Endothelial cell of umbilical vein (primary cell): ENCODE results near the gene NADSYN1. TPM values are rescaled to one million over a fixed set of nuclear protein-coding genes. Genes with fewer than 3 reads are reported as not detected.

Source experiments
- BruUV-seq: library from RNA; stranded (reverse); fragments of 400-500 nt; replicated peaks from 2 replicates; lab custom pipeline; 2021; lab: Mats Ljungman, UMichigan
- CTCF ChIA-PET: fragments of 300-600, 350-600 bp; sonication (Branson Sonifier 250); formaldehyde crosslinking; loops from one replicate; lab custom pipeline; 2021; ENCODE audit warnings: antibody characterized with exemption, inconsistent platforms; lab: Charles Lee
- POLR2A ChIA-PET: fragments of 300-600, 350-600 bp; sonication (Branson Sonifier 250); formaldehyde crosslinking; loops from one replicate; lab custom pipeline; 2021; ENCODE audit warnings: antibody characterized with exemption, inconsistent platforms; lab: Charles Lee
- DNase-seq: peaks from one replicate; pipeline ENCODE4 v3.0.0-alpha.2; 2011; ENCODE audit warnings: low read depth, low spot score
- FAIRE-seq: peaks from 2 replicates; lab custom pipeline; 2011; peaks lifted over from hg19 to GRCh38; lab: Jason Lieb, UNC
- H2AFZ ChIP-seq: 2 replicates; pipeline ENCODE4 v1.6.0; 2012; ENCODE audit warnings: low read depth, low read length, control low read depth, inconsistent platforms
- H3K27ac ChIP-seq: 2 replicates; pipeline ENCODE4 v1.5.1; 2011; ENCODE audit warnings: low read depth, mild to moderate bottlenecking, control low read depth, low read length, moderate library complexity; ENCODE audit not compliant: insufficient read depth
- H3K27me3 ChIP-seq, 2 experiments: 2 replicates each; pipeline versions ENCODE4 v1.6.0 to v1.6.1; 2011; ENCODE audit warnings: low read length in 2 of 2, mixed read lengths in 1 of 2; ENCODE audit not compliant: control insufficient read depth in 2 of 2, insufficient read depth in 2 of 2
- H3K36me3 ChIP-seq, 2 experiments: 2 replicates in 1 of 2; 3 replicates in 1 of 2; pipeline ENCODE4 v1.5.1; 2011; ENCODE audit warnings: low read length in 2 of 2, mild to moderate bottlenecking in 1 of 2, moderate library complexity in 1 of 2; ENCODE audit not compliant: control insufficient read depth in 2 of 2, insufficient read depth in 2 of 2; ENCODE audit errors: extremely low read depth in 1 of 2
- H3K4me1 ChIP-seq: 3 replicates; pipeline ENCODE4 v1.5.1; 2011; ENCODE audit warnings: mild to moderate bottlenecking, low read length; ENCODE audit not compliant: control insufficient read depth, insufficient read depth; ENCODE audit errors: extremely low read depth
- H3K4me2 ChIP-seq: 2 replicates; pipeline ENCODE4 v1.6.1; 2011; ENCODE audit warnings: low read length, control low read depth, mixed read lengths; ENCODE audit not compliant: insufficient read depth
- H3K4me3 ChIP-seq, 3 experiments: fragments of 200-600 bp in 1 of 3; sonication (generic), shearing (Covaris generic) in 1 of 3; replicated peaks in 1 of 3; 2 replicates each; pipeline ENCODE4 v1.5.1; 2011 to 2016; ENCODE audit warnings: control low read depth in 3 of 3, low read length in 3 of 3, mild to moderate bottlenecking in 2 of 3, inconsistent platforms in 1 of 3, low read depth in 1 of 3, moderate library complexity in 1 of 3; ENCODE audit not compliant: insufficient read depth in 1 of 3
- H3K79me2 ChIP-seq: 2 replicates; pipeline ENCODE4 v1.6.0; 2012; ENCODE audit warnings: low read length, inconsistent platforms; ENCODE audit not compliant: control insufficient read depth, insufficient read depth
- H3K9ac ChIP-seq: replicated peaks from 2 replicates; pipeline ENCODE3; 2011; ENCODE audit warnings: low read length, control low read depth; ENCODE audit not compliant: insufficient read depth; ENCODE audit errors: extremely low read depth
- H3K9me1 ChIP-seq: replicated peaks from 3 replicates; pipeline ENCODE4 v1.6.0; 2011; ENCODE audit warnings: mild to moderate bottlenecking, low read length; ENCODE audit not compliant: control insufficient read depth, insufficient read depth; ENCODE audit errors: extremely low read depth
- H3K9me3 ChIP-seq: replicated peaks from 2 replicates; pipeline ENCODE4 v1.5.1; 2012; ENCODE audit warnings: low read length, inconsistent platforms; ENCODE audit not compliant: control insufficient read depth, insufficient read depth
- H4K20me1 ChIP-seq: replicated peaks from 2 replicates; pipeline ENCODE3; 2011; ENCODE audit warnings: mild to moderate bottlenecking, low read length; ENCODE audit not compliant: control insufficient read depth, insufficient read depth; ENCODE audit errors: extremely low read depth
- CTCF ChIP-seq, 2 donors: IDR thresholded peaks; 1 replicate in 1 of 2; 2 replicates in 1 of 2; pipeline ENCODE4 v1.5.1; 2011; ENCODE audit warnings: low read length in 2 of 2, mild to moderate bottlenecking in 2 of 2, moderate library complexity in 2 of 2, control low read depth in 1 of 2, inconsistent platforms in 1 of 2, low read depth in 1 of 2; ENCODE audit not compliant: insufficient read depth in 1 of 2; ENCODE audit errors: extremely low read depth in 1 of 2
- EZH2 ChIP-seq: IDR thresholded peaks from 2 replicates; pipeline ENCODE4 v1.6.1; 2012; ENCODE audit warnings: borderline replicate concordance, low read depth, mild to moderate bottlenecking, moderate library complexity, low read length, inconsistent platforms; ENCODE audit not compliant: severe bottlenecking
- FOS ChIP-seq: IDR thresholded peaks from 2 replicates; pipeline ENCODE4 v1.6.1; 2011; ENCODE audit warnings: mild to moderate bottlenecking, low read length, moderate library complexity, borderline replicate concordance; ENCODE audit not compliant: insufficient read depth
- GATA2 ChIP-seq: IDR thresholded peaks from 2 replicates; pipeline ENCODE4 v1.7.0; 2011; ENCODE audit warnings: low read depth, mild to moderate bottlenecking, moderate library complexity, mixed read lengths, low read length; ENCODE audit not compliant: insufficient read length, insufficient read depth
- JUN ChIP-seq: IDR thresholded peaks from 2 replicates; pipeline ENCODE4 v1.6.1; 2011; ENCODE audit warnings: borderline replicate concordance, low read depth; ENCODE audit not compliant: insufficient read length, insufficient read depth
- MAX ChIP-seq: IDR thresholded peaks from 2 replicates; pipeline ENCODE4 v1.6.1; 2011; ENCODE audit not compliant: insufficient read depth, insufficient read length
- MYC ChIP-seq: IDR thresholded peaks from one replicate; pipeline ENCODE4 v1.6.1; 2011; ENCODE audit warnings: mild to moderate bottlenecking, low read depth, low read length
- POLR2A ChIP-seq: IDR thresholded peaks from 2 replicates; pipeline ENCODE4 v1.6.1; 2012; ENCODE audit warnings: low read depth, mild to moderate bottlenecking, control low read depth, low read length
- POLR2AphosphoS5 ChIP-seq: IDR thresholded peaks from 2 replicates; pipeline ENCODE4 v1.6.1; 2012; ENCODE audit warnings: low read depth, mild to moderate bottlenecking, control low read depth, low read length, moderate library complexity; ENCODE audit not compliant: insufficient read depth
- dilution Hi-C: fragments of 300-500 bp; cut with MboI; formaldehyde crosslinking; loops from one replicate; pipeline ENCODE4 v1.15.0; 2019; ENCODE audit warnings: low sequenced_read_pairs; ENCODE audit not compliant: extremely low pct_ligation_motif_present
- intact Hi-C: fragments of 100-400 bp; cut with micrococcal nuclease; formaldehyde crosslinking; loops from one replicate; pipeline ENCODE4 v1.10.0; 2022
- polyA plus RNA-seq, 4 experiments: library from polyadenylated mRNA; depleted of rRNA in 3 of 4; stranded (reverse) in 3 of 4; unstranded in 1 of 4; fragments of >200 nt; gene quantifications; 2 replicates each; pipeline versions ENCODE4 v1.2.1 to v1.2.3, GENCODE V29; 2011 to 2012; ENCODE audit warnings: missing spikeins in 1 of 4
- total RNA-seq: library from RNA; stranded (reverse); gene quantifications from 2 replicates; pipeline ENCODE4 v1.2.3, GENCODE V29; 2021

NADSYN1 gene
- total and polyA plus RNA-seq, 2 donors (not counting 3 experiments of a cell fraction or from before 2014, with no cell fraction given): 77.5 to 99.2 TPM

GRCh38 chr11:71425860-71426259 is 27.1 kb upstream of the NADSYN1 start:
- H3K4me3 ChIP-seq: no peak overlapping the region
- dilution Hi-C loops: no loop called here

More at GRCh38 chr11:71425860-71426259, 27.1 kb upstream of the NADSYN1 start:
- Histone ChIP-seq H3K9me1 (no peaks in the 10 kb centered on the region), H2AFZ (no peak overlapping the region), H3K79me2 (no peaks in the 10 kb centered on the region), H3K4me1 (no peaks in the 10 kb centered on the region), H3K9ac (no peak overlapping the region), H3K27ac (no peak overlapping the region), H3K27me3 (peaks cover 0 to 2% of the 10 kb centered on the region in 2 experiments), H3K36me3 (no peaks in the 10 kb centered on the region), H4K20me1 (no peaks in the 10 kb centered on the region), H3K4me2 (no peak overlapping the region), H3K9me3 (no peaks in the 10 kb centered on the region)
- no peak for TF ChIP-seq POLR2AphosphoS5
- no peak for TF ChIP-seq POLR2A
- TF ChIP-seq JUN: no peak
- TF ChIP-seq MYC: no peak
- no peak for TF ChIP-seq FOS
- no peak for TF ChIP-seq EZH2
- no peak for TF ChIP-seq MAX
- TF ChIP-seq GATA2: no peak
- TF ChIP-seq CTCF (IDR thresholded peaks at IDR 0.05; ENCODE audit: extremely low read depth in 1 of 2, insufficient read depth in 1 of 2, low read depth in 1 of 2, low read length in 2 of 2): no peak
- intact Hi-C loops: no loop called here
- CTCF ChIA-PET: interaction anchor here (0.6 to 1.5 kb wide), 2 partner anchors 137 to 158 kb away, joined by 3 read pairs; no protein-coding TSS in a partner anchor
- FAIRE-seq: no peak
- DNase-seq: no peak
- no TSS peak for BruUV-seq
- POLR2A ChIA-PET: no interaction called here
